WTC11 (cell line): ENCODE measurements around the gene COL16A1. TPM values are rescaled to one million over a fixed set of nuclear protein-coding genes. Genes with fewer than 3 reads are reported as not detected.

Source experiments
- ATAC-seq: fragments of 200-7000 bp; cut with Tn5 transposase; 2 replicates; pipeline ENCODE4 v1.10.0; 2021; ENCODE audit warnings: mild to moderate bottlenecking, moderate library complexity
- CTCF ChIA-PET: fragments of 300-600 bp; sonication (Branson Sonifier 250); formaldehyde crosslinking; loops from one replicate; lab custom pipeline; 2021; ENCODE audit warnings: antibody characterized with exemption; lab: Charles Lee
- POLR2A ChIA-PET: fragments of 350-600 bp; sonication (Branson Sonifier 250); formaldehyde crosslinking; loops from one replicate; lab custom pipeline; 2021; ENCODE audit warnings: antibody characterized with exemption; lab: Charles Lee
- DNase-seq: peaks from one replicate; pipeline ENCODE4 v3.0.0; 2021; ENCODE audit warnings: low spot score
- H3K27ac Mint-ChIP-seq: 2 replicates; pipeline ENCODE4 v1.8.0; 2021; ENCODE audit warnings: mixed read lengths
- H3K27me3 Mint-ChIP-seq: 2 replicates; pipeline ENCODE4 v1.8.0; 2021; ENCODE audit warnings: low read depth, mild to moderate bottlenecking, moderate library complexity, mixed read lengths
- H3K36me3 Mint-ChIP-seq: 2 replicates; pipeline ENCODE4 v1.8.0; 2021; ENCODE audit warnings: mixed read lengths
- H3K4me1 Mint-ChIP-seq: 2 replicates; pipeline ENCODE4 v1.8.0; 2022; ENCODE audit warnings: mixed read lengths
- H3K4me3 Mint-ChIP-seq: 2 replicates; pipeline ENCODE4 v1.8.0; 2021; ENCODE audit warnings: mild to moderate bottlenecking, moderate library complexity, mixed read lengths
- H3K9me3 Mint-ChIP-seq: 2 replicates; pipeline ENCODE4 v1.8.0; 2021; ENCODE audit warnings: mixed read lengths
- ATF1 ChIP-seq: sonication (generic); formaldehyde crosslinking; IDR thresholded peaks from 2 replicates; pipeline ENCODE4 v1.8.1; 2023; ENCODE audit warnings: mild to moderate bottlenecking, moderate library complexity, missing genetic modification reagents
- GTF2I ChIP-seq: fragments of 250-450 bp; sonication (Bioruptor Pico); conservative IDR thresholded peaks from 2 replicates; pipeline ENCODE4 v1.4.0; 2021; ENCODE audit warnings: mild to moderate bottlenecking
- HMGA2 ChIP-seq: fragments of 250-450 bp; sonication (Bioruptor Pico); IDR thresholded peaks from 2 replicates; pipeline ENCODE4 v1.4.0; 2021; ENCODE audit warnings: mild to moderate bottlenecking, moderate library complexity
- JUN ChIP-seq: sonication (generic); formaldehyde crosslinking; IDR thresholded peaks from 2 replicates; pipeline ENCODE4 v1.8.0; 2023; ENCODE audit warnings: mild to moderate bottlenecking, missing genetic modification reagents
- MYBL2 ChIP-seq: sonication (generic); formaldehyde crosslinking; IDR thresholded peaks from 2 replicates; pipeline ENCODE4 v1.8.1; 2023; ENCODE audit warnings: mild to moderate bottlenecking, moderate library complexity, missing genetic modification reagents
- OVOL2 ChIP-seq: fragments of 250-450 bp; sonication (Bioruptor Pico); IDR thresholded peaks from 2 replicates; pipeline ENCODE4 v1.9.0; 2021; ENCODE audit warnings: mild to moderate bottlenecking, borderline replicate concordance
- TCF7 ChIP-seq: sonication (generic); formaldehyde crosslinking; IDR thresholded peaks from 2 replicates; pipeline ENCODE4 v1.8.0; 2022; ENCODE audit warnings: mild to moderate bottlenecking, low read depth, missing genetic modification reagents, moderate library complexity
- USF2 ChIP-seq: sonication (generic); formaldehyde crosslinking; IDR thresholded peaks from 2 replicates; pipeline ENCODE4 v1.8.1; 2023; ENCODE audit warnings: mild to moderate bottlenecking, missing genetic modification reagents, moderate library complexity
- ZNF121 ChIP-seq: sonication (generic); formaldehyde crosslinking; IDR thresholded peaks from 2 replicates; pipeline ENCODE4 v1.8.0; 2023; ENCODE audit warnings: missing genetic modification reagents
- ZNF317 ChIP-seq: sonication (generic); formaldehyde crosslinking; IDR thresholded peaks from 2 replicates; pipeline ENCODE4 v1.8.1; 2023; ENCODE audit warnings: low read depth, mild to moderate bottlenecking, moderate library complexity, missing genetic modification reagents, borderline replicate concordance
- ZNF423 ChIP-seq: fragments of 250-450 bp; sonication (Bioruptor Pico); IDR thresholded peaks from 2 replicates; pipeline ENCODE4 v2.1.2; 2022; ENCODE audit warnings: mild to moderate bottlenecking, moderate library complexity
- ZNF425 ChIP-seq: fragments of 250-450 bp; sonication (Bioruptor Pico); conservative IDR thresholded peaks from 2 replicates; pipeline ENCODE4 v1.9.0; 2021; ENCODE audit warnings: mild to moderate bottlenecking
- total RNA-seq: library from RNA; stranded (reverse); gene quantifications from 3 replicates; pipeline ENCODE4 v1.2.3, GENCODE V29; 2021
- TF ChIP-seq, protein P1 (sequence below): sonication (generic); formaldehyde crosslinking; IDR thresholded peaks from 2 replicates; pipeline ENCODE4 v1.8.0; 2022; ENCODE audit warnings: missing genetic modification reagents
- TF ChIP-seq, protein P2 (sequence below): fragments of 250-450 bp; sonication (Bioruptor Pico); IDR thresholded peaks from 2 replicates; pipeline ENCODE4 v1.9.0; 2021; ENCODE audit warnings: mild to moderate bottlenecking, borderline replicate concordance
- TF ChIP-seq, protein P3 (sequence below): sonication (generic); formaldehyde crosslinking; conservative IDR thresholded peaks from 2 replicates; pipeline ENCODE4 v1.8.1; 2022; ENCODE audit warnings: mild to moderate bottlenecking, missing genetic modification reagents

The COL16A1 gene
- total RNA-seq, 1 experiment from 2014 or later: 8.8 TPM

DNA sequence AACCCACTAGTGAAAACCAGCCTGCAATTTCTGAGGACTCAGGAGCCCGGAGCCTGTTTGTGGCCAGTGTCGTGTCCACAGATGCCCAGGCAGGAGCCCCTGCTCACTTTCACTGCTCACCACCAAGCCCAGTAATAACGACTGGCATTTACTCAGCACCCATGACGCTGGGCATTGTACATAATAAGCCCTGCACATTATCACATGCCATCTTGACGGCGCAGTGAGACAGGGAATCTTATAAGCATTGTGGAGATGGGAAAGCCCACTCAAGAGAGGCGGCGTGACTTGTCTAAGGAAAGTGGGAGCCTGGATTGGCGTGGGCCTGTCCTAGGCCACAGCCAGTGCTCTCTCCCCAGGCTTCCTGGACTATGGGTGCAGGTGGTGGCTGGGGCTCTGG, 30.4 kb downstream of the COL16A1 start:
- ChIA-PET CTCF (interaction anchor here (1.0 to 4.1 kb wide), 4 partner anchors 9 to 290 kb away, joined by 3 to 46 read pairs (median 4); no protein-coding TSS in a partner anchor), POLR2A (no interaction called here)
- DNase-seq: no peak
- peaks cover 16% of the 10 kb centered on the region for H3K4me1 Mint-ChIP-seq
- H3K27ac Mint-ChIP-seq: no peak overlapping the region
- no peaks in the 10 kb centered on the region for H3K27me3 Mint-ChIP-seq
- H3K36me3 Mint-ChIP-seq: no peaks in the 10 kb centered on the region
- no peak overlapping the region for H3K4me3 Mint-ChIP-seq
- H3K9me3 Mint-ChIP-seq: no peaks in the 10 kb centered on the region
- no peak for TF ChIP-seq ZNF423 (CRISPR knock-in tag)
- TF ChIP-seq, protein P1, sequence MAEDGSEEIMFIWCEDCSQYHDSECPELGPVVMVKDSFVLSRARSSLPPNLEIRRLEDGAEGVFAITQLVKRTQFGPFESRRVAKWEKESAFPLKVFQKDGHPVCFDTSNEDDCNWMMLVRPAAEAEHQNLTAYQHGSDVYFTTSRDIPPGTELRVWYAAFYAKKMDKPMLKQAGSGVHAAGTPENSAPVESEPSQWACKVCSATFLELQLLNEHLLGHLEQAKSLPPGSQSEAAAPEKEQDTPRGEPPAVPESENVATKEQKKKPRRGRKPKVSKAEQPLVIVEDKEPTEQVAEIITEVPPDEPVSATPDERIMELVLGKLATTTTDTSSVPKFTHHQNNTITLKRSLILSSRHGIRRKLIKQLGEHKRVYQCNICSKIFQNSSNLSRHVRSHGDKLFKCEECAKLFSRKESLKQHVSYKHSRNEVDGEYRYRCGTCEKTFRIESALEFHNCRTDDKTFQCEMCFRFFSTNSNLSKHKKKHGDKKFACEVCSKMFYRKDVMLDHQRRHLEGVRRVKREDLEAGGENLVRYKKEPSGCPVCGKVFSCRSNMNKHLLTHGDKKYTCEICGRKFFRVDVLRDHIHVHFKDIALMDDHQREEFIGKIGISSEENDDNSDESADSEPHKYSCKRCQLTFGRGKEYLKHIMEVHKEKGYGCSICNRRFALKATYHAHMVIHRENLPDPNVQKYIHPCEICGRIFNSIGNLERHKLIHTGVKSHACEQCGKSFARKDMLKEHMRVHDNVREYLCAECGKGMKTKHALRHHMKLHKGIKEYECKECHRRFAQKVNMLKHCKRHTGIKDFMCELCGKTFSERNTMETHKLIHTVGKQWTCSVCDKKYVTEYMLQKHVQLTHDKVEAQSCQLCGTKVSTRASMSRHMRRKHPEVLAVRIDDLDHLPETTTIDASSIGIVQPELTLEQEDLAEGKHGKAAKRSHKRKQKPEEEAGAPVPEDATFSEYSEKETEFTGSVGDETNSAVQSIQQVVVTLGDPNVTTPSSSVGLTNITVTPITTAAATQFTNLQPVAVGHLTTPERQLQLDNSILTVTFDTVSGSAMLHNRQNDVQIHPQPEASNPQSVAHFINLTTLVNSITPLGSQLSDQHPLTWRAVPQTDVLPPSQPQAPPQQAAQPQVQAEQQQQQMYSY: no peak
- TF ChIP-seq ZNF121 (CRISPR knock-in tag): no peak
- TF ChIP-seq ATF1: no peak
- TF ChIP-seq HMGA2 (CRISPR knock-in tag): no peak
- TF ChIP-seq GTF2I (CRISPR knock-in tag): no peak
- no peak for TF ChIP-seq ZNF317 (CRISPR knock-in tag)
- TF ChIP-seq, protein P2, sequence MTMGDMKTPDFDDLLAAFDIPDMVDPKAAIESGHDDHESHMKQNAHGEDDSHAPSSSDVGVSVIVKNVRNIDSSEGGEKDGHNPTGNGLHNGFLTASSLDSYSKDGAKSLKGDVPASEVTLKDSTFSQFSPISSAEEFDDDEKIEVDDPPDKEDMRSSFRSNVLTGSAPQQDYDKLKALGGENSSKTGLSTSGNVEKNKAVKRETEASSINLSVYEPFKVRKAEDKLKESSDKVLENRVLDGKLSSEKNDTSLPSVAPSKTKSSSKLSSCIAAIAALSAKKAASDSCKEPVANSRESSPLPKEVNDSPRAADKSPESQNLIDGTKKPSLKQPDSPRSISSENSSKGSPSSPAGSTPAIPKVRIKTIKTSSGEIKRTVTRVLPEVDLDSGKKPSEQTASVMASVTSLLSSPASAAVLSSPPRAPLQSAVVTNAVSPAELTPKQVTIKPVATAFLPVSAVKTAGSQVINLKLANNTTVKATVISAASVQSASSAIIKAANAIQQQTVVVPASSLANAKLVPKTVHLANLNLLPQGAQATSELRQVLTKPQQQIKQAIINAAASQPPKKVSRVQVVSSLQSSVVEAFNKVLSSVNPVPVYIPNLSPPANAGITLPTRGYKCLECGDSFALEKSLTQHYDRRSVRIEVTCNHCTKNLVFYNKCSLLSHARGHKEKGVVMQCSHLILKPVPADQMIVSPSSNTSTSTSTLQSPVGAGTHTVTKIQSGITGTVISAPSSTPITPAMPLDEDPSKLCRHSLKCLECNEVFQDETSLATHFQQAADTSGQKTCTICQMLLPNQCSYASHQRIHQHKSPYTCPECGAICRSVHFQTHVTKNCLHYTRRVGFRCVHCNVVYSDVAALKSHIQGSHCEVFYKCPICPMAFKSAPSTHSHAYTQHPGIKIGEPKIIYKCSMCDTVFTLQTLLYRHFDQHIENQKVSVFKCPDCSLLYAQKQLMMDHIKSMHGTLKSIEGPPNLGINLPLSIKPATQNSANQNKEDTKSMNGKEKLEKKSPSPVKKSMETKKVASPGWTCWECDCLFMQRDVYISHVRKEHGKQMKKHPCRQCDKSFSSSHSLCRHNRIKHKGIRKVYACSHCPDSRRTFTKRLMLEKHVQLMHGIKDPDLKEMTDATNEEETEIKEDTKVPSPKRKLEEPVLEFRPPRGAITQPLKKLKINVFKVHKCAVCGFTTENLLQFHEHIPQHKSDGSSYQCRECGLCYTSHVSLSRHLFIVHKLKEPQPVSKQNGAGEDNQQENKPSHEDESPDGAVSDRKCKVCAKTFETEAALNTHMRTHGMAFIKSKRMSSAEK (CRISPR knock-in tag): no peak
- no peak for TF ChIP-seq ZNF425 (CRISPR knock-in tag)
- no peak for TF ChIP-seq USF2
- no peak for TF ChIP-seq TCF7 (CRISPR knock-in tag)
- ATAC-seq: no peak

DNA sequence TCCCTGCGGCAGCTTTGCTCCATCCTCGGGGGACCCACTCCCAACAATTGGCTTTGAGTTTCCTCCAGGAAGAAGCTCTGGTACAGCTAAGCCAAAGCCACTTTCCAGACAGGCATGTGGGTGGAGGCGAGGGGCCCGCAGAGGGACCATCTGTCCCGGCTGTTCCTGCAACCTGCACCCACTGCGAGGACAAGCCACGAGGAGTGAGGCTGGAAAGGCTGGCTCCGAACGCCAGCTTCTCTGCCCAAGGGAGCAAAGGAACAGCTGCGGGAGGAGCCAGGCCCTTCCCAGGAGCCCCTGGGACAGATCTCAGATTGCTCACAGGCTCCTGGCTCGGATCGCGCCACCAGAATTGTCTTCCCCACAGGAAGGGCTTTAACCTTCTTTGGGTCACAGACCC, 30.8 kb downstream of the COL16A1 start:
- Mint-ChIP-seq H3K9me3 (no peaks in the 10 kb centered on the region), H3K4me3 (no peak overlapping the region), H3K4me1 (peaks cover 16% of the 10 kb centered on the region), H3K36me3 (no peaks in the 10 kb centered on the region), H3K27me3 (no peaks in the 10 kb centered on the region), H3K27ac (no peak overlapping the region)
- CTCF ChIA-PET: interaction anchor here (0.6 to 4.1 kb wide), 6 partner anchors 9 to 291 kb away, joined by 3 to 46 read pairs (median 4); no protein-coding TSS in a partner anchor
- ATAC-seq (no peak; the same call in 1 of the 2 replicates), DNase-seq (no peak)
- no peak for TF ChIP-seq JUN (CRISPR knock-in tag)
- TF ChIP-seq OVOL2: no peak
- TF ChIP-seq TCF7 (CRISPR knock-in tag): no peak
- TF ChIP-seq, protein P3, sequence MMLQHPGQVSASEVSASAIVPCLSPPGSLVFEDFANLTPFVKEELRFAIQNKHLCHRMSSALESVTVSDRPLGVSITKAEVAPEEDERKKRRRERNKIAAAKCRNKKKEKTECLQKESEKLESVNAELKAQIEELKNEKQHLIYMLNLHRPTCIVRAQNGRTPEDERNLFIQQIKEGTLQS (CRISPR knock-in tag): no peak
- no peak for TF ChIP-seq MYBL2 (CRISPR knock-in tag)
- POLR2A ChIA-PET: no interaction called here
